Gastroesophageal sphincter (tissue), 4 donors: ENCODE measurements around the gene AGPAT3. TPM values are rescaled to one million over a fixed set of nuclear protein-coding genes. Genes with fewer than 3 reads are reported as not detected.

ENCODE experiments used
- ATAC-seq: fragments of 150-250 bp; one replicate; pipeline ENCODE4 v1.9.1; 2016; ENCODE audit warnings: mild to moderate bottlenecking, moderate library complexity
- H3K27ac ChIP-seq, 4 donors: fragments of 200-600 bp; sonication (generic) in 3 of 4; 1 replicate in 3 of 4; 2 replicates in 1 of 4; pipeline ENCODE4 v1.5.1; 2016 to 2019
- H3K27me3 ChIP-seq: fragments of 200-600 bp; sonication (generic); one replicate; pipeline ENCODE4 v1.5.1; 2019
- H3K36me3 ChIP-seq, 2 donors: fragments of 200-600 bp; sonication (generic); one replicate each; pipeline ENCODE4 v1.5.1; 2019; ENCODE audit warnings: control low read depth in 1 of 2
- H3K4me1 ChIP-seq, 3 donors: fragments of 200-600 bp; sonication (generic); 1 replicate in 2 of 3; 2 replicates in 1 of 3; pipeline ENCODE4 v1.5.1; 2016 to 2019; ENCODE audit warnings: control low read depth in 2 of 3
- H3K4me3 ChIP-seq, 2 donors: fragments of 200-600 bp; sonication (generic); one replicate each; pipeline ENCODE4 v1.5.1; 2019; ENCODE audit warnings: mild to moderate bottlenecking in 1 of 2, moderate library complexity in 1 of 2
- H3K9me3 ChIP-seq, 3 donors: fragments of 200-600 bp; sonication (generic); one replicate each; pipeline ENCODE4 v1.5.1; 2017 to 2019; ENCODE audit warnings: control low read depth in 2 of 3
- CTCF ChIP-seq, 4 experiments: fragments of 200-600 bp in 2 of 4; fragments of 450-650 bp in 2 of 4; sonication (generic) in 1 of 4; IDR thresholded peaks; one replicate each; pipeline ENCODE4 v1.5.1; 2017 to 2019; ENCODE audit warnings: antibody characterized with exemption in 4 of 4, mild to moderate bottlenecking in 2 of 4, moderate library complexity in 2 of 4
- EP300 ChIP-seq: sonication (generic); formaldehyde crosslinking; IDR thresholded peaks from one replicate; pipeline ENCODE4 v1.6.1; 2017; ENCODE audit warnings: antibody characterized with exemption, mild to moderate bottlenecking
- POLR2A ChIP-seq, 2 donors: fragments of 450-650 bp; IDR thresholded peaks; one replicate each; pipeline ENCODE4 v1.6.1; 2017; ENCODE audit warnings: antibody characterized with exemption in 2 of 2, mild to moderate bottlenecking in 2 of 2, moderate library complexity in 1 of 2
- POLR2AphosphoS5 ChIP-seq: sonication (generic); formaldehyde crosslinking; IDR thresholded peaks from one replicate; pipeline ENCODE4 v1.6.1; 2017; ENCODE audit warnings: antibody characterized with exemption
- WGBS, 2 donors: methylation state at CpG; one replicate each; pipeline ENCODE4 v1.1.5; 2018; ENCODE audit warnings: low coverage in 1 of 2; 5-methylcytosine and 5-hydroxymethylcytosine counted together
- total RNA-seq, 4 donors: library from RNA; depleted of rRNA; stranded (reverse); fragments of >200 nt; gene quantifications; one replicate each; pipeline ENCODE4 v1.1.0, GENCODE V29; 2016

AGPAT3 gene
- total RNA-seq, 4 donors from 2014 or later = 27.1 to 46.9 (median 32.2) TPM

- peaks cover 0 to 69% (median 13%) of the 10 kb centered on the region in 3 donors for H3K4me1 ChIP-seq
- ATAC-seq = no peak
- H3K4me3 ChIP-seq = no peak overlapping the region
- H3K9me3 ChIP-seq = no peaks in the 10 kb centered on the region
- H3K27ac ChIP-seq = no peak overlapping the region
- no peaks in the 10 kb centered on the region for H3K27me3 ChIP-seq
- TF ChIP-seq POLR2A (IDR thresholded peaks at IDR 0.05) = no peak
- no peak for TF ChIP-seq EP300
- no peak for TF ChIP-seq POLR2AphosphoS5
- TF ChIP-seq CTCF (IDR thresholded peaks at IDR 0.05) = no peak
- 90 to 95% methylated on average over 4 to 9 of the region's 21 CpGs for WGBS, 2 donors
- peaks cover 0 to 17% of the 10 kb centered on the region in 2 donors for H3K36me3 ChIP-seq
Observed at GRCh38 chr21:43940329-43941050, 75.5 kb downstream of the AGPAT3 start.

- peaks cover 0 to 23% of the 10 kb centered on the region in 2 donors for H3K36me3 ChIP-seq
- no CpG with 5 or more reads among the region's 20 CpGs for WGBS, 2 donors
- TF ChIP-seq POLR2A (IDR thresholded peaks at IDR 0.05) (no peak), CTCF (IDR thresholded peaks at IDR 0.05) (no peak), POLR2AphosphoS5 (no peak), EP300 (no peak)
- H3K4me3 ChIP-seq = no peak overlapping the region
- peaks cover 0 to 60% (median 8%) of the 10 kb centered on the region in 3 donors for H3K4me1 ChIP-seq
- no peaks in the 10 kb centered on the region for H3K9me3 ChIP-seq
- no peaks in the 10 kb centered on the region for H3K27me3 ChIP-seq
- ATAC-seq = no peak
- no peak overlapping the region for H3K27ac ChIP-seq
Observed at GRCh38 chr21:43942201-43942600, 77.2 kb downstream of the AGPAT3 start.

GRCh38 chr21:43942621-43943020 lies 77.6 kb downstream of the AGPAT3 start:
- ATAC-seq = no peak

GRCh38 chr21:43943512-43944077 lies 78.6 kb downstream of the AGPAT3 start:
- no peak for TF ChIP-seq POLR2AphosphoS5
- TF ChIP-seq CTCF (IDR thresholded peaks at IDR 0.05) = no peak
- no peak for TF ChIP-seq POLR2A (IDR thresholded peaks at IDR 0.05)
- TF ChIP-seq EP300 = no peak
- no peak for ATAC-seq
- Histone ChIP-seq H3K4me3 (no peak overlapping the region), H3K27me3 (no peaks in the 10 kb centered on the region), H3K9me3 (no peaks in the 10 kb centered on the region), H3K27ac (no peak overlapping the region), H3K36me3 (peaks cover 0 to 33% of the 10 kb centered on the region in 2 donors), H3K4me1 (peaks cover 0 to 50% (median 7%) of the 10 kb centered on the region in 3 donors)
- 67% methylated on average over 1 of the region's 30 CpGs; no CpG with 5 or more reads in 1 of the 2 donors for WGBS, 2 donors

More at GRCh38 chr21:43942621-43943020, 77.6 kb downstream of the AGPAT3 start:
- Histone ChIP-seq H3K9me3 (no peaks in the 10 kb centered on the region), H3K4me3 (no peak overlapping the region), H3K4me1 (peaks cover 0 to 56% (median 8%) of the 10 kb centered on the region in 3 donors), H3K36me3 (peaks cover 0 to 27% of the 10 kb centered on the region in 2 donors), H3K27me3 (no peaks in the 10 kb centered on the region), H3K27ac (no peak overlapping the region)
- TF ChIP-seq POLR2AphosphoS5 (no peak), POLR2A (IDR thresholded peaks at IDR 0.05) (no peak), EP300 (no peak), CTCF (IDR thresholded peaks at IDR 0.05) (no peak)
- WGBS, 2 donors = 94 to 100% methylated on average over 2 to 7 of the region's 13 CpGs
